GM21381 (cell line): ENCODE data around the gene AMH.
"Not testable (repeated sequence)": the region's sequence is repeated elsewhere in the genome, so short reads cannot be mapped to it uniquely, and the experiment has no call there.

ENCODE experiments used
- ATAC-seq: cut with Tn5 transposase; IDR thresholded peaks from one replicate; pipeline ENCODE4 v1.9.1; 2021; ENCODE audit warnings: mild to moderate bottlenecking, moderate library complexity; ENCODE audit not compliant: unreplicated experiment

Gene AMH

DNA sequence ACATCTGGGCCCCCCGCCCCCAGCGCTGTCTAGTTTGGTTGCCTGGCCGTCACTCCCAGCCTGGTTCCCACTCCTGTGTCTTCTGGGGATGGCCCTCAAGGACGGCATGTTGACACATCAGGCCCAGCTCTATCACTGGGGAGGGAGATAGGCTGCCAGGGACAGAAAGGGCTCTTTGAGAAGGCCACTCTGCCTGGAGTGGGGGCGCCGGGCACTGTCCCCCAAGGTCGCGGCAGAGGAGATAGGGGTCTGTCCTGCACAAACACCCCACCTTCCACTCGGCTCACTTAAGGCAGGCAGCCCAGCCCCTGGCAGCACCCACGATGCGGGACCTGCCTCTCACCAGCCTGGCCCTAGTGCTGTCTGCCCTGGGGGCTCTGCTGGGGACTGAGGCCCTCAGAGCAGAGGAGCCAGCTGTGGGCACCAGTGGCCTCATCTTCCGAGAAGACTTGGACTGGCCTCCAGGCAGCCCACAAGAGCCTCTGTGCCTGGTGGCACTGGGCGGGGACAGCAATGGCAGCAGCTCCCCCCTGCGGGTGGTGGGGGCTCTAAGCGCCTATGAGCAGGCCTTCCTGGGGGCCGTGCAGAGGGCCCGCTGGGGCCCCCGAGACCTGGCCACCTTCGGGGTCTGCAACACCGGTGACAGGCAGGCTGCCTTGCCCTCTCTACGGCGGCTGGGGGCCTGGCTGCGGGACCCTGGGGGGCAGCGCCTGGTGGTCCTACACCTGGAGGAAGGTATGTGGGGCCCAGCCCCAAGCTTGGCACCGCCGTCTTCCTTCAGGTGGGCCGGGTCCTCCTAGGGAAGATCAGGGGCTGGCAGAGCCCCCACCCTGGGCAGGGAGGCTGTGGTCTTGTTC, at the start of gene AMH:
Gene AMH, plus strand, starts transcription at position 314 of the 857 bp plus-strand sequence. Its CDS starts 10 bp downstream, at position 324.
- ATAC-seq, result no peak

DNA sequence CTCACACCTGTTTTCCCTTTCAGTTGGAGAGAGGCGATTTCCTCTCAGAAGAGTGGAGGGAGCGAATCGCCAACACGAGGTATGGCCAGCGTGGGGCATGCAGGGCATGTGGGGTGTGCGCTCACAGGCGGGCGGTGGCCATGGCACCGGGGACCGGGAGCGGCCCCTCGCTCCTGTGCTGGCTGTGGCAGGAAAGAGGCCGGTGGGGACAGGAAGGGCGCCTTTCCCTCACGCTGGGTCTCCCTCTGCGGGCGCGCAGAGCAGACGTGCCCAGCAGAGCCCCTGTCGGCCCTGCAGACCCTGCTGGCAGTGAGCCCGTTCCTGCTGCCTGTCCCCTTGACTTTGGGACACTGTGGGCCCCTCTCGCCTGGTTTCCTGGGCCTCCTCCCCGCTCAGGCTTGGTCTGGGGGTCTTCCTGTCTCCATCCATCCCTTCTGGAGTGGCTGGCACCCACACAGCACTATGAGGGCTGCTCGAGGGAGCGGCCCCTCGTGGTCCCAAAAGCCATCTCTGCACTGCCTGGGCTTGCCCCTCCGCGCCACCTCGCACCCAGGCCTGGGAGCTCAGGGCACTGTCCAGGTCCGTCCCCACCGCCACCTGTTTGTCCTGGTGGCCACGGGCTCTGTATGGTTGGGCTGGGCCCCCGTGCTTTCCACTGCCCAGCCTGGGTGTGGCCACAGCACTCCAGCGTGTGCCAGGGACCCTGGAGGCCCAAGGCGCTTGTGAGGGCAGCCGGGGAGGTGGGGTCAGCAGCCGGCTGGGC, 49.1 kb upstream of the AMH start:
- no peak for ATAC-seq

DNA sequence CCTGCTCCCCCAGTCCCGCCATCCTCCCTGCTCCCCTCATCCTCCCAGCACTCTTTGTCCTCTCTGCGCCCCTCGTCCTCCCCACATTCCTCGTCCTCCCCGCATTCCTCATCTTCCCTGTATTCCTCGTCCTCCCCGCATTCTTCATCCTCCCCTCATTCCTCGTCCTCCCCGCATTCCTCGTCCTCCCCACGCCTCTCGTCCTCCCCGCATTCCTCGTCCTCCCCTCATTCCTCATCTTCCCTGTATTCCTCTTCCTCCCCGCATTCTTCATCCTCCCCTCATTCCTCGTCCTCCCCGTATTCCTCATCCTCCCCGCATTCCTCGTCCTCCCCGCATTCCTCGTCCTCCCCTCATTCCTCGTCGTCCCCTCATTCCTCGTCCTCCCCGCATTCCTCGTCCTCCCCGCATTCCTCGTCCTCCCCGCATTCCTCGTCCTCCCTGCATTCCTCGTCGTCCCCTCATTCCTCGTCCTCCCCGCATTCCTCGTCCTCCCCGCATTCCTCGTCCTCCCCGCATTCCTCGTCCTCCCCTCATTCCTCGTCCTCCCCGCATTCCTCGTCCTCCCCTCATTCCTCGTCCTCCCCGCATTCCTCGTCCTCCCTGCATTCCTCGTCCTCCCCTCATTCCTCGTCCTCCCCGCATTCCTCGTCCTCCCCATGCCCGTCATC, 48.4 kb upstream of the AMH start:
- not testable (repeated sequence) for ATAC-seq

DNA sequence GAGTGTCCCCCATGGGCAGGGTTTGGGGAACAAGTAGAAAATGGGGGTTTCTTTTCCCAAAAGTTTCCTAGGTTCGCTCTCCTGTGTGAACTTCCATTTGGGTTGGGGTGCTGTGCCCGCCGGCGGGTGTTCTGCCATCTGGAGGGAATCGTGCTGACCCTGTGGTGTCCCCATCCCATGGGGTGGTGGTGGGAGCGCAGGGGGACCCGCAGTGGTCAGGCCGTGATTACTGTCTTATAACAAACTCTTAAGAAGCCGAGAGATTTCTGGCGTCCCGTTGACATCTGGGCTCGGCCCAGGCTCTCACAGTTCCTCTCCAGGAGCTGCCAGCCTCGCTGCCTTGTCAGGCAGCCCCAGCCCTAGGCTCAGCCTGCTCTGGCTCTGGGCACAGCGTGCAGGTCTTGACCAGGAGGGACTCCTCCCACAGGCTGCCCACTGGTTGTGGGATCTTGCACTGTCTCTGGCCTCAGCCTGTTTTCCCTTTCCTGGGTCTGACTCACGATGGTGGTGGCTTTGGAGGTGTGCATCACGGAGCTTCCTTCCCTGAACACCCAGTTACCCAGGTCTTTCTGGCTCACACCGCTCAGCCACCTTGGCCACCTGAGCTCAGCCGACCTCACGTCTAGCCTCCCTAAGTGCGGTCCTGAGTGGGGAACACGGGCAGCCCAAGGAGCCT, 47.5 kb upstream of the AMH start:
- no peak for ATAC-seq

DNA sequence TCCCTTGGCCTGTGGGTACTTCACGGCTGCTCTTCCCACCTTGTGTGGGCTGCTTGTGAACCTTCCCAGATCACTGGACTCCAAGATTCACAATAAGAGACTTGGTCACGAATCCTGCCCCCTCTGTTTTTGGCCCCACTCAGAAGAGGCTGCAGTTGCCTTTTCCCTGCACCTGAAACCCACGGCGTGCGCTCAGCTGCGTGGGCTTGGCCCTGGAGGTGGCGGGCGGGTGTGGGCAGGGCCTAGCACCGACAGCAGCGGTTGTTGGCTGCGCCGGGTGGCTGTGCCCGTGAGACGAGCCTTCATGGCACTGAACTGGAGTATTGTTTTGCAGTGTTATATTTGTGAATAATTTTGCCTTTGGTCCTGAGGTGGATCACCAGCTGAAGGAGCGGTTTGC, 46.8 kb upstream of the AMH start:
- ATAC-seq, result no peak

DNA sequence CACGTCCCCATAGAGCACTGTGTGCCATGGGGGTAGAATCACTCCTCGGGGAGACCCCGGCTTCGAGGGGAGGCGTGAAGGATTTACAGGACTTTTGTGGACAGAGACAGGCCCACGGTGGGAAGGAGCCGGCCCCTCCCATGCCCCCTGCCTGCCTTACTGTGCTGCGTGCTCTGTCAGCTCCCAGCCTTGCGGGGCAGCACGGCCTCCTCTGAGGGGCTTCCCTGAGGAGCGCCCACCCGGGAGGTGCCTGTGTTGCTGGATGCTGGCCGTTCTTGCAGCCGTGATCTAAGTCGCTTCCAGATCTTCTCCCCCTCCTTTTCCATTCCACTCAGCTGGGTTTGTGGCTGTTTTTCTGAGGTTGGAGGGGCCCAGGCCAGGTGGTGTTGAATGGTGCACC, 42.1 kb upstream of the AMH start:
- no peak for ATAC-seq

DNA sequence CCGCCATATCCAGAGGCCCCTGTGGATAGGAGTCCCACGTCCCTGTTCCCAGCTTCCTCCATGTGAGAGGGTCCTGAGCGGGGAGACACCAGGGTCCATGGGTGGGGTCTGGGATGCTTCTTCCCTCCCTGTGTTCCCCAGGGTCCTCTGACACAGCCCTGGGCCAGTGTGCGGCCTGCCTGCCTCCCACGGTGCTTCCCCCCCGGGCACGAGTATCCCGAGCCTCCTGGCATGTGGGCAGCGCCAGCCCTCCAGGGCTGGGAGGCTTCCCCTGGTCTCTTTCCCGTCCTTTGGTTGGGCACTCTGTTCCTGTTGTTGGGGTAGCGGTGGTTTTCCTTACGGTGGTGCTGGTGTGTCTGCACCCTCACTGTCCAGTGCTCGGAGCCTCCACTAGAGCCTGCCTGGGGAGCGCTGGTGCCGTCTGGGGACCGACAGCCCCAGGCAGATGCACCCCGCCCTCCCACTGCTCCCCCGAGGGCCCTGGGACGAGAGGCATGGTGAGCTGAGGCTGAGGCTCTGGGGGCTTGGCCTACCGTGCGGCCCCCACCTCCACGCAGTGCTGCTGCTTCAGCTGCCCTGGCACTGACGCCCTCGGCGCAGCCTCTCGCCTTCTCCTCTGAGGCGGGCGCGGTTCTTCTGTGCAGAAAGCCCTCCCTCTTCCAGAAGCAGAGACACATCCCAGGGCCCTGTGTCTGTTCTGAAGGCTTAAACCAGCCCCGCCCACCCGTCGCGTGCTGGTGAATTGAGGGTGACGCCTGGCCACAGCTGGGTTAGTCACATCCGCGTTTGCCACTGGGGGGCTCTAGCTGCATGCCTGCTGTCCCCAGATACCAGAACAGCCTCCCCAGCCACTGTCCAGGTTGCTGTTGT, 40.9 kb upstream of the AMH start:
- no peak for ATAC-seq

DNA sequence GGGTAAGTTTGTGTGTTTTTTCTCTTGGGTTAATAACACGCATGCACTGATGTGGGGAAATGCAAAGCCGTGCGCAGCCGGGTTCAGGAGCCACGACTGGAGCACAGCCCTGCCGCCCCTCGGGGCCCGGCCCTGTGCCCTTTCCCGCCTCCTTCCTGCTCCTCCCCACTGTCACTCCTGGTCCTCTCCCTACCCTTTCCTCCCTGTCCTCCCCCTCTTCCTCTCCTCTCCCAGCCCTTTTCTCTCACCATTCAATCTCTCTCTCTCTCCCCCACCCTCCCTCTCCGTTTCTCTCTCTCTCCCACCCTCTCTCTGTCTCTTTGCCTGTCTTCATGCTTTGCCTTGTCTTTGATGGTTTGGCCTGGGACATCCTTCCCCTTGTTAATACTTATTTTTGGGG, 40.1 kb upstream of the AMH start:
- ATAC-seq, result no peak

DNA sequence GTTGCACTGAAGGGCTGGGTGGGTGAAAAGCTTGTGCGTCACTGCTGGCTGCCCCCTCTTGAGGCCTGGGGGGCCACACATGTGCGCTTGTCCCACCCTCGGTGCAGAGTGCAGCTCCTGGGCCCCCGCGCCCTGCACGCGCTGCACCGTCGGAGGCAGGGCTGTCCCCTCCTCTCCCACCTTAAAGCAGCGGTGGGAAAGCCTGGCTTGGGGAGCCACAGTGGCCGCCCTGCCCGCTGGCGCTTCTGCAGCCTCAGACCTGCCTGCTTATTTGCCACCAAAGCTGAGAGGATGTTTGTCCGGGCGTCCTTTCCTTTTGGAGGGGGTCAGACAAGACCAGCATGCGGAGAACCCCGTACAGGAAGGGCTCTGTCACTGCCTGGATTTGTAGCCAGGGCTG, 39.7 kb upstream of the AMH start:
- ATAC-seq, result no peak

DNA sequence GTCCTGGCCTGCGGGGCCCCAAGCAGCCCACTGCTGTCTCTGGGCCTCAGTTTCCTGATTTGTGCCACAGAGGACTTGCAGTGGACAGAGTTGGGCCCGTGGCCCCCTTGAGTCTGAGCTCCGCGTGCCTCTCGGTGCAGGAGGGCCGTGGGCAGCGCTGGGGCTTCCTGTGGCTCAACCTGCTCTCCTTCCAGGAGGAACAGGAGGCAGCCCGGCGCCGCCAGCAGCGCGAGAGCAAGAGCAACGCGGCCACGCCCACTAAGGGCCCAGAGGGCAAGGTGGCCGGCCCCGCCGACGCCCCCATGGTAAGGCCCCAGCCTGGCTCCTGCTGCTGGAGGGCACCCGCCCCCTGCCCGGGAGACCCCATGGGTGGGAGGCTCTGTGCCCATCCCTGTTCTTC, 38.9 kb upstream of the AMH start:
- ATAC-seq, result no peak

DNA sequence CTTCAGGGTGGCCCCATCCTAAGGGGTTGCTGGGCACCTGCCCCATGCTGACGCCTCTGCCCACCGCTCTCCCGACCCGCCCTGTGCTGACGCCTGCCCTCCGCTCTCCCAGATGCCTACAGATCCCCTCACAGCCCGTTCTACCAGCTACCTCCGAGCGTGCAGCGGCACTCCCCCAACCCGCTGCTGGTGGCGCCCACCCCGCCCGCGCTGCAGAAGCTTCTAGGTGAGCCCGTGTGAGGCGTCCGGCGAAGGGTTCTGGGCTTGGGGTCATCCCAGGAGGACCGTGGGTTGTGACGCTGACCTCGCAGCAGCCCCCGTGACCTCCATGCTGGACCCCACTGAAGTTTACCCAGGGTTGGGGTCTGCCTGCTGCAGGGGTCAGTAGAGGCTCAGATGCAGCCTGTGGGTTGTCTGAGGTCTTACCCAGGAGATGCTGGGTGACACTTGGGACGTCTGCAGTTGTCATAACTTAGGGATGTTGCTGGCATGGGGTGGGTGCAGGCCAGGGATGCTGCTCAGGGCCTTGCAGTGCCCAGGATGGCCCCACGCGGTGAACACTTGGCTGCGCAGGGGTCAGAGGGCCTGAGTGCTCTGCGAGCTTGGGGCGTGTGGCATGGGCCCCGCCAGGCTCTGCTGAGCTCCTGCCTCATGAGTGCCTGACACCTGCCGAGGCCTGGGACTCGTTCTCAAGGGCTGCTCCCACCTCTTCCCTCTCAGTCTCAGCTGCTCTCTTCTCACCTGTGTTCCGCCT, 38.0 kb upstream of the AMH start:
- no peak for ATAC-seq

DNA sequence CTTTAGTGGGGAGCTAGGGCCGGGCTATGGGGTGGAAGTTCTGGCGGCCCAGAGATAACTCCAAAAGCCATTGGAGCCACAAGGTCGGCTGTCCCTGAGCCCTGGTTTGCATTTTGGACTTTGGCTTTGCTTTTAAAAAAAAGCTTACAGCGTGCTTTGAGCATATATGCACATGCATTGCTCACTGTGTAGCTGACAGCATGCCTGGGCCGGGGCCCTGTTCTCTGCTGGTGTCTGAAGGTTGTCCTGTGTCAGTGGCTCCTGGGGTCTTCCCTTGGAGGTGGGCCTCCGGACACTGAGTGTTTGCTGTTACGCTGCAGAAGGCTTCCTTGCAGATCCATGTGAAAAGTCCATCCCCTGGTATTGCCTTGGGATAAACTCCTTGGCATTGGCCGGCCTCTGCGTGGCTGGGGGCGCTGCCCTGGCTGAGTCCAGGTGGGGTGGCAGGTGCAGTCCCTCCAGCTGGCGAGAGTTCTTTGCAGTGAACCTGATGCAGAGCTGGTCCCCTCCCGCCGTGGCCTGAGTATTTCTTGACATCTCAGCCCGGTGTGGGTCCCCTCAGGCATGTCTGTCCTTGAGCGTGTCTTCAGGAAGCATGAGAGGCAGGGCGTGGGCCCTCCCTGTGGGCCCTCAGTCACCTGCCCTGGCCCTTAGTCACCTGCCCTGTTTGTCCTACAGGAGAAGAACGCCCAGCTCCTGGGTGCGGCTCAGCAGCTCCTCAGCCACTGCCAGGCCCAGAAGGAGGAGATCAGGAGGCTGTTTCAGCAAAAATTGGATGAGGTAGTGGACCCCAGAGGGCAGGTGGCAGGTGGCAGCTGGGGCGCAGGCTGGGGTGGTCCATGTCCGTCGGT, 36.0 kb upstream of the AMH start:
- ATAC-seq, result no peak

DNA sequence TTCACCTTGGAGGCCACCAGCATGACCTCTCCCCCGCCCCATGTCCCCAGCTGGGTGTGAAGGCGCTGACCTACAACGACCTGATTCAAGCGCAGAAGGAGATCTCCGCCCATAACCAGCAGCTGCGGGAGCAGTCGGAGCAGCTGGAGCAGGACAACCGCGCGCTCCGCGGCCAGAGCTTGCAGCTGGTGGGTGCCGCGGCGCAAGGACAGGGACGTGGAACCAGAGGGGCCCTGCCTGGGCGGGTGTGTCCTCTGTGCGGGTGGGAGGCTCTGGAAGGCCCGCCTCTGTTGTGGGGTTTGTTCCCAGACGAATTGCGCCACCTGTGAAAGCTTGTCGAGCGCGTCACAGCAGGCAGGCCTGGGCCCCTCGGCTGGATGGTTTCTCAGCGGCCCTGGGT, 35.3 kb upstream of the AMH start:
- ATAC-seq, result no peak

DNA sequence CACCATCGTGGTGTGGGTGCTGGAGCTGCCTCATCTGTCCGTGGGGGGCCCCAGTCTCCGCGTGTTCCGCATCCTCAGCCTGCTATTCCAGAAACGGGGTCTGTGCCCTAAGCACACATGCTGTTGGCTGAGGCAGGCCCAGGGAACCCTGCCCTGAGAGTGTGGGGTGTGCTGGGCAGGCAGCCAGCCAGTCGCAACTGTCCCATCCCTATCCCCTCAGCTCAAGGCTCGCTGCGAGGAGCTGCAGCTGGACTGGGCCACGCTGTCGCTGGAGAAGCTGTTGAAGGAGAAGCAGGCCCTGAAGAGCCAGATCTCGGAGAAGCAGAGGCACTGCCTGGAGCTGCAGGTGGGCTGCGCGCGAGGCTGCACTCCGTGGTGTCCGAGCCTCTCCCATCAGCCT, 34.9 kb upstream of the AMH start:
- ATAC-seq, result no peak

DNA sequence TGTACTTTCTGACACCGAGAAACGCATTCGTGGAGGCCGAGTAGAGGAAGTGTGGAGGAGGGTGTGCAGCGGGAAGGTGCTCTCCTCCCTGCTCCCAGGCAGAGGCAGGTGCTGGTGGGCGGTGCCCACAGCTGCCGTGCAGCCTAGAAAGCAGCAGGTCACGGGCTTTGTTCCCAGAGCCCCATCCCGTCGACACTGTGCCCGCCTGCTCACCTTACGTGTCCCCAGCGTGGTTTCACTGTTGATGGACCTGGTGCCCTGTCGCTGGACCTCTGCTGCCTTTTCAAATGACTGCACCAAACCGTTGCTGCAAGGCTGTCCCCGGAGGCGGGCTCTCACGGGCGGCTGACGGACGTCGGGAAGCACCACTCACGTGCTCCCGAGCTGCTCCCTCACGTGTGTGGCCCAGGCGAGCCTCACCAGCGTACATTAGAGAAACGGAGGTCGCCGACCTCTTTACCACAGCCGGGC, 33.8 kb upstream of the AMH start:
- no peak for ATAC-seq

DNA sequence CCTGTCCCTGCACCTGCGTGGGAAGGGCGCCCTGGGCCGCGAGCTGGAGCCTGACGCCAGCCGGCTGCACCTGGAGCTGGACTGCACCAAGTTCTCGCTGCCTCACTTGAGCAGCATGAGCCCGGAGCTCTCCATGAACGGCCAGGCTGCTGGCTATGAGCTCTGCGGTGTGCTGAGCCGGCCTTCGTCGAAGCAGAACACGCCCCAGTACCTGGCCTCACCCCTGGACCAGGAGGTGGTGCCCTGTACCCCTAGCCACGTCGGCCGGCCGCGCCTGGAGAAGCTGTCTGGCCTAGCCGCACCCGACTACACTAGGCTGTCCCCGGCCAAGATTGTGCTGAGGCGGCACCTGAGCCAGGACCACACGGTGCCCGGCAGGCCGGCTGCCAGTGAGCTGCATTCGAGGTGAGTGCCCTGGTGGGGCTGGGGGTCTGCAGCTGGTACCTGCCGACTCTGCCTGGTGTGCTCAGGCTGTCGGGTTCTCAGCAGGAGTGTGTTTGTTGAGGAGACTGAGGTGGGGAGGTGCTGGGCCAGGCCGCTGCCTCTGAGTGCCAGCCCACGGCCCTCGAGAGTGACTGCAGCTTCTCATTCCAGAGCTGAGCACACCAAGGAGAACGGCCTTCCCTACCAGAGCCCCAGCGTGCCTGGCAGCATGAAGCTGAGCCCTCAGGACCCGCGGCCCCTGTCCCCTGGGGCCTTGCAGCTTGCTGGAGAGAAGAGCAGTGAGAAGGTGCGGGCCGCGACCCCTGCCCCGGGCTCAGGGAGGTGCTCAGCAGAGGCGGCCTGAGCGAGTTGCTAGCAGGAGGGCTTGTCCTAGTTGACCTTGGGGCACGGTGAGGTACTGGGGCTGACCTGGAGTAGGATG, 32.5 kb upstream of the AMH start:
- ATAC-seq, result no peak

DNA sequence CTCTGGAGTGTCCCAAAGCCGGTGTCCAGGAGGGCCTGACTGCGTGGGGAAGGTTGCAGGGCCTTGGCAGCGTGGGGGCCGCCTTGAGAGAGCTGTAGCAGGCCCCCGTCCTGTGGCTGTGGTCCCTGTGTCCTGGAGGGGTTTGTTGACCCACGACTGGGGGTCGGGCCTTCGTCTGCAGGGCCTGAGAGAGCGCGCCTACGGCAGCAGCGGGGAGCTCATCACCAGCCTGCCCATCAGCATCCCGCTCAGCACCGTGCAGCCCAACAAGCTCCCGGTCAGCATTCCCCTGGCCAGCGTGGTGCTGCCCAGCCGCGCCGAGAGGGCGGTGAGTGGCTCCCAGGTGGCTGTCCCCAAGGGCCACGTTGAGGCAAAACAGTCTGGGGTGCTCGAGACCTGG, 31.5 kb upstream of the AMH start:
- ATAC-seq, result no peak

DNA sequence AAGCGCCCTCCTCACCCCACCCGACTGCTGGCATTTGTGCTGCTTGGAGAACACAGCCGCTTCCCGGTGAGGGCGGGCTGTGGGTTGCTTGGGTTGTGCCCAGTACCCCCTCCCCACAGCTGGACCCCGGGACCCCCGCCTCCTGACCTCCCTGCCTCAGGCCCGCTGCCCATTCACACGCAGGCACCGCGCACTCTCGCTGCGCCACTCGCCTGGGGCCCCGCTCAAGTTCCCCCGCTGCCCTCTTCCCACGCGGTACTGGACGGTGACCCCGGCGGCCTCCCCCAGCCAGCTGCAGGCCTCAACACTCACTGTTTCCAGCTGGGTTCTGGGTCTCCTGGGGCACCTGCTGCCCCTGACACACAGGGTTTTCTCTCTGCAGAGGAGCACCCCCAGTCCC, 29.4 kb upstream of the AMH start:
- ATAC-seq, result no peak
